Measurements from ENCODE around the gene PGP.

Gene PGP

DNA sequence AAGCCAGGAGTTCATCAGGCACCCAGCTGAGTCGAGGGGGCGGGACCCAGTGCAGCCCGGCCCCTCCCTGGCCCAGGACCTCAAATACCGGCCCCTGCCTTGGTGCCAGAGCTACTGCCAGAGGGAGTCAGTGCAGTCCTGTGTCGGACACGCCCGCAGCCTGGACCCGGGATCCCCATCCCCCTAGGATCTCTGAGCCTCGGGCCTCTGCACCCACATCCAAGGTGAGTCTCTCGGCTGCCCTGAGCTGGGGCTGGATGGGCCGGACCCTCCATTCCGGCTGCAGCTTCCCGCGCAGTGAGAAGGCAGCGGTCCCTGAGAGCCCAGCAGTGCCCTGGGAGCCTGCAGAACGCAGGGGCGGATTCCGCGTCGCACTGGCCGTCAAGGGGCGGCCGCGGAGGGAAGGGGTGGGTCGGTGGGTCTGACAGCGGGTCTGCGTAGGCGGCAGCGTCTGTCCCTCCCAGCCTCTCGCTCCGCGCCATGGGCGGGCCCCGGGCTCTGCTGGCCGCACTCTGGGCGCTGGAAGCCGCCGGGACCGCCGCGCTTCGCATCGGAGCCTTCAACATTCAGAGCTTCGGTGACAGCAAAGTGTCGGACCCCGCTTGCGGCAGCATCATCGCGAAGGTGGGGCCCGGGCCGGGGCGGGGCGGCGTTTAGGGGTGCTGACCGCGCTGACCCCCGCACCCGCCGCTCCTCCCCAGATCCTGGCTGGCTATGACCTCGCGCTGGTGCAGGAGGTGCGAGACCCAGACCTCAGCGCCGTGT, 21.9 kb upstream of the PGP start, which contains the start of gene DNASE1L2:
Gene DNASE1L2, plus strand, starts transcription at position 108 of the 765 bp plus-strand sequence. Its CDS starts 373 bp downstream, at position 481.
- H3K9ac ChIP-seq (ENCODE audit: low read length) = no peak within 1 kb of the TSS
- H3K4me3 ChIP-seq (ENCODE audit: low read depth in 1 of 2, low read length in 2 of 2) = no peak within 1 kb of the TSS
- peaks cover 8 to 45% of the 10 kb centered on the region in 2 donors for H3K27me3 ChIP-seq (ENCODE audit: control insufficient read depth in 1 of 2, insufficient read depth in 2 of 2, low read length in 2 of 2)
- H3K4me1 ChIP-seq (ENCODE audit: insufficient read depth, low read length) = peaks cover 12% of the 10 kb centered on the region
- peaks cover 44% of the 10 kb centered on the region for H3K36me3 ChIP-seq (ENCODE audit: insufficient read depth, low read length)
- no peaks in the 10 kb centered on the region for H3K9me3 ChIP-seq (ENCODE audit: low read length)
- H3K27ac ChIP-seq (ENCODE audit: low read depth, low read length) = no peak within 1 kb of the TSS

DNA sequence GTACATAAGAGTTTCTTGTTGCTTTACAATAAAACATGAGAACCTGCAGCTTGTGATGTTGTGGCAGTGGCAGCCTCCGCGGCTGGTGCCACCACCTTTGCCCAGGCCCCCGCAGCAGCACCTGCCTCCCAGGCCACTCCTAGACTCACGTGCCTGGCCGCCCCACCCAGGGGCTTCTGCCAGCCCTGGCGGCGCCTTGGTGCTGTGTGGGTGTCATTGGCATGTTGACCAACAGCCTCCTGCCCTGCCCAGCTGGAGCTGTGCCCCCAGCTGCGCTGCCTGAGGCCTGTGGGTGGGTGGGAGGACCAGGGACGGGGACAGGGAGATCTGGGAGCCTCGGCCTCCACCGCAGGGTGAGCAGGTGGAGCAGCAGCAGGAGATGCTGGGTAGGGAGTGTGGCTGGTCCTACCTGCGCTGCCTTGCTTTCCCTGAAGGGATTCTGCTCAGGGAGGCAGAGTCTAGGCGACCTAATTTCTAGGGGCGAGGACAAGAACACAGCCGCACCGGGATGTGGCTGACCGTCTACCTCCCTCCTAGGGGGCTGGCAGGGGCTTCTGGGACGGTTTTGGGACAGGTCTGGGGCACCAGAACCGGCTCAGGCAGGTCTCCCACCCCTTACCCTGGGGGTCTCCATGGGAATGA, 21.2 kb upstream of the PGP start:
- H3K27ac ChIP-seq (ENCODE audit: low read depth, low read length) = no peak overlapping the region

DNA sequence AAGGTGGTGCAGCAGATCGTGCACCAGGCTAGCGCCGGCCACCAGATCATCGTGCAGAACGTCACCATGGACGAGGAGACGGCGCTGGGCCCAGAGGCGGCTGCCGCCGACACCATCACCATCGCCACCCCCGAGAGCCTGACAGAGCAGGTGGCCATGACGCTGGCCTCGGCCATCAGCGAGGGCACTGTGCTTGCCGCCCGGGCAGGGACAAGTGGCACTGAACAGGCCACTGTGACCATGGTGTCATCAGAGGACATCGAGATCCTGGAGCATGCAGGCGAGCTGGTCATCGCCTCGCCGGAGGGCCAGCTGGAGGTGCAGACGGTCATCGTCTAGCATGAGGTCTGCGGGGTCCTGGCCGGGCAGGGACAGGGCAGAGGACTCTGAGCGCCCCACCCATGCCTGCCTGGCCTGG, 20.6 kb upstream of the PGP start:
- Histone ChIP-seq H3K9me3 (ENCODE audit: low read length) (no peaks in the 10 kb centered on the region), H3K27me3 (ENCODE audit: control insufficient read depth in 1 of 2, insufficient read depth in 2 of 2, low read length in 2 of 2) (peaks cover 8 to 45% of the 10 kb centered on the region in 2 donors), H3K4me1 (ENCODE audit: insufficient read depth, low read length) (peaks cover 12% of the 10 kb centered on the region), H3K9ac (ENCODE audit: low read length) (no peak overlapping the region), H3K36me3 (ENCODE audit: insufficient read depth, low read length) (peaks cover 49% of the 10 kb centered on the region), H3K4me3 (ENCODE audit: low read depth in 1 of 2, low read length in 2 of 2) (no peak overlapping the region), H3K27ac (ENCODE audit: low read depth, low read length) (no peak overlapping the region)

More for the DNA sequence above, 21.2 kb upstream of the PGP start:
- H3K36me3 ChIP-seq (ENCODE audit: insufficient read depth, low read length) = peaks cover 49% of the 10 kb centered on the region
- no peak overlapping the region for H3K4me3 ChIP-seq (ENCODE audit: low read depth in 1 of 2, low read length in 2 of 2)
- no peak overlapping the region for H3K9ac ChIP-seq (ENCODE audit: low read length)
- H3K9me3 ChIP-seq (ENCODE audit: low read length) = no peaks in the 10 kb centered on the region
- H3K27me3 ChIP-seq (ENCODE audit: control insufficient read depth in 1 of 2, insufficient read depth in 2 of 2, low read length in 2 of 2) = peaks cover 8 to 45% of the 10 kb centered on the region in 2 donors
- peaks cover 12% of the 10 kb centered on the region for H3K4me1 ChIP-seq (ENCODE audit: insufficient read depth, low read length)

DNA sequence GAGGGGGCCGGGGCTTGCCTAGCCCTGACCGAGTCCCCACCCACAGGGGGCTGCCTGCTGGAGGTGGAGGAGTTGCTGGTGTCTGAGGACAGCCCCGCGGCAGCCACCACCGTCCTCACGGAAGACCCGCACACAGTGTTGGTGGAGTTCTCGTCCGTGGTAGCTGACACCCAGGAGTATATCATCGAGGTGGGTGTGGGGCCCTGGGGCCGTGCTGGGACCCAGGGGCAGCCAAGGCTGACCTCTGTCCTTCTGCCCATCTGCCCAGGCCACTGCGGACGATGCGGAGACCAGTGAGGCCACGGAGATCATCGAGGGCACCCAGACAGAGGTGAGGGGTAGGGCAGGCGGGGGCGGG, 20.2 kb upstream of the PGP start:
- Histone ChIP-seq H3K36me3 (ENCODE audit: insufficient read depth, low read length) (peaks cover 53% of the 10 kb centered on the region), H3K9me3 (ENCODE audit: low read length) (no peaks in the 10 kb centered on the region), H3K9ac (ENCODE audit: low read length) (no peak overlapping the region), H3K4me1 (ENCODE audit: insufficient read depth, low read length) (peaks cover 12% of the 10 kb centered on the region), H3K4me3 (ENCODE audit: low read depth in 1 of 2, low read length in 2 of 2) (no peak overlapping the region), H3K27me3 (ENCODE audit: control insufficient read depth in 1 of 2, insufficient read depth in 2 of 2, low read length in 2 of 2) (peaks cover 8 to 45% of the 10 kb centered on the region in 2 donors), H3K27ac (ENCODE audit: low read depth, low read length) (no peak overlapping the region)

DNA sequence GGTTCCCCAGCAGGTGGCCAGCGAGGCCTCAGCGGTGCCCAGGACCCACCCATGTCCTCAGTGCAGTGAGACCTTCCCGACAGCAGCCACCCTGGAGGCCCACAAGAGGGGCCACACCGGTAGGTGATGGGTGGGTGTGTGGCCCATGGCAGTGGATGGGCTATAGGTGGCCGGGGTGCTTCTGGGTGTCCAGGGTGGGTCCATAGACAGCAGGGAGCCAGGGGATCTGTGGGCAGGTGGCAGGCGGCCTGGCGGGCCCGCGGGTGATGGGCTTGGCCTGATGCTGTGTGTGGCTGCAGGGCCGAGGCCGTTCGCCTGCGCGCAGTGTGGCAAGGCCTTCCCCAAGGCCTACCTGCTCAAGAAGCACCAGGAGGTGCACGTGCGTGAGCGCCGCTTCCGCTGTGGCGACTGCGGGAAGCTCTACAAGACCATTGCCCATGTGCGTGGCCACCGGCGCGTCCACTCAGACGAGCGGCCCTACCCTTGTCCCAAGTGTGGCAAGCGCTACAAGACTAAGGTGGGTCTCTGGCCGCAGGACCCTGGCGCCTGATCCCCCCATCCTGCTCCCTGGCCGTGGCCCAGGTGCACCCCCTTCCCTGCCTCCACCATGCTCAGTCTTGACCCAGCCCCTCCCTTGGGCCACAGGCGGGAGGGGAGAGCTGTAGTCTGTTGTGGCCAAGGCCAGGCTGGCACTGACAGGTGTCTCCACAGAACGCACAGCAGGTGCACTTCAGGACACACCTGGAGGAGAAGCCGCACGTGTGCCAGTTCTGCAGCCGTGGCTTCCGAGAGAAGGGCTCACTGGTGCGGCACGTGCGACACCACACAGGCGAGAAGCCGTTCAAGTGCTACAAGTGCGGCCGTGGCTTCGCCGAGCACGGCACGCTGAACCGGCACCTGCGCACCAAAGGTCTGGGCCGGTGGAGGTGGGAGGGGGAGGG, 19.5 kb upstream of the PGP start:
- H3K9ac ChIP-seq (ENCODE audit: low read length) = no peak overlapping the region

DNA sequence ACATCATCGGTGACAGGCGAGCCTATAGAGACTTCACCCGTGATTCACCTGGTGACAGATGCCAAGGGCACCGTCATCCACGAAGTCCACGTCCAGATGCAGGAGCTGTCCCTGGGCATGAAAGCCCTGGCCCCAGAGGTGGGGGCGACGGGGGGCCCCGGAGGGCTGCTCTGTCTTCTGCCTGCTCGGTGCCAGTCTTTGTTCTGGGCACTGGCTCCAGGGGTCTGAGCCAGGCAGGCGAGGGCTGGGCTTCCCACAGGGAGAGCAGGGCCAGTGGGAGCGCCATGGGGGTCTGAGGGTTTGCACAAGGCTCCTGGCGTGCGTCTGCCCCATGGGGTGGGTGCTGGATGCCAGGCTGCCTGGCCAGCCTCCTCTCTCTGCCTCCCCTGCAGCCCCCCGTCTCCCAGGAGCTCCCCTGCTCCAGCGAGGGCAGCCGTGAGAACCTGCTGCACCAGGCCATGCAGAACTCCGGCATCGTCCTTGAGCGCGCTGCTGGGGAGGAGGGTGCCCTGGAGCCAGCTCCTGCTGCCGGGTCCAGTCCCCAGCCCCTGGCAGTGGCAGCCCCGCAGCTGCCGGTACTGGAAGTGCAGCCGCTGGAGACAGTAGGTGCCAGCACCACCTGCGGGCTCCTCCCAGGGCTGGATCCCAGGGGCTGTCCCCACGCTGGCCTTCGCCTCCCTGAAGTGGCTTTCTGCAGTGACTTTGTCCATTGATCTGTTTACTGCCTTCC, 18.6 kb upstream of the PGP start:
- peaks cover 12% of the 10 kb centered on the region for H3K4me1 ChIP-seq (ENCODE audit: insufficient read depth, low read length)
- H3K9ac ChIP-seq (ENCODE audit: low read length) = no peak overlapping the region
- H3K4me3 ChIP-seq (ENCODE audit: low read depth in 1 of 2, low read length in 2 of 2) = no peak overlapping the region
- H3K9me3 ChIP-seq (ENCODE audit: low read length) = no peaks in the 10 kb centered on the region
- peaks cover 8 to 42% of the 10 kb centered on the region in 2 donors for H3K27me3 ChIP-seq (ENCODE audit: control insufficient read depth in 1 of 2, insufficient read depth in 2 of 2, low read length in 2 of 2)
- H3K27ac ChIP-seq (ENCODE audit: low read depth, low read length) = no peak overlapping the region
- H3K36me3 ChIP-seq (ENCODE audit: insufficient read depth, low read length) = peaks cover 59% of the 10 kb centered on the region

More for the DNA sequence above, 19.5 kb upstream of the PGP start:
- Histone ChIP-seq H3K4me1 (ENCODE audit: insufficient read depth, low read length) (peaks cover 12% of the 10 kb centered on the region), H3K27me3 (ENCODE audit: control insufficient read depth in 1 of 2, insufficient read depth in 2 of 2, low read length in 2 of 2) (peaks cover 8 to 45% of the 10 kb centered on the region in 2 donors), H3K4me3 (ENCODE audit: low read depth in 1 of 2, low read length in 2 of 2) (no peak overlapping the region), H3K36me3 (ENCODE audit: insufficient read depth, low read length) (peaks cover 53% of the 10 kb centered on the region), H3K9me3 (ENCODE audit: low read length) (no peaks in the 10 kb centered on the region), H3K27ac (ENCODE audit: low read depth, low read length) (no peak overlapping the region)

DNA sequence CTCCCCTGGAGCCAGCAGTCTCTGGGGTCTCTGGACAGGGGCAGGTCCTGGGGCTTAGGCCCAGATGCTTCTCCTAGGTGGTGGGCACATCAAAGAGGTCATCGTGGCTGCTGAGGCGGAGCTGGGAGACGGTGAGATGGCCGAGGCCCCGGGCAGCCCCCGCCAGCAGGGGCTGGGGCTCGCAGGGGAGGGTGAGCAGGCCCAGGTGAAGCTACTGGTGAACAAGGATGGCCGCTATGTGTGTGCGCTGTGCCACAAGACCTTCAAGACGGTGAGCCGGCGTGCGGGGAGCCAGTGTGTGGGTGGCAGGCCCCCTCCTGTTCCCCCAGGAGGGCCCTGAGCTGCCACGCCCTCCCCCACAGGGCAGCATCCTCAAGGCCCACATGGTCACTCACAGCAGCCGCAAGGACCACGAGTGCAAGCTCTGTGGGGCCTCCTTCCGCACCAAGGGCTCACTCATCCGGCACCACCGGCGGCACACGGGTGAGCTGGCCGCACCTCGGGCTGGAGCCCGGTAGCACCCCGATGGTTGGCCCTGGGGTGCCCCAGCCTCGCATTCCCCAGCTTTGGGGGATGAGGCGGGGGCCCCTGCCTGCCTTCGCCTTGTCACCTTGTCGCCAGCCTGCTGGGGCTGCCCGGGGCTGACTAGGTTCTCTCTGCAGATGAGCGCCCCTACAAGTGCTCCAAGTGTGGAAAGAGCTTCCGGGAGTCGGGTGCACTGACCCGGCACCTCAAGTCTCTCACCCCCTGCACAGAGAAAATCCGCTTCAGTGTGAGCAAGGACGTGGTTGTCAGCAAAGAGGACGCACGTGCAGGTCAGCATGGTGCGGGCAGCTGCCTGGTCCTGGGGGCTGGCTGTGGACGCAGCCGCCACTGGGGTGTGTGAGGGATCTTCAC, 17.7 kb upstream of the PGP start:
- H3K27me3 ChIP-seq (ENCODE audit: control insufficient read depth in 1 of 2, insufficient read depth in 2 of 2, low read length in 2 of 2) = peaks cover 8 to 33% of the 10 kb centered on the region in 2 donors
- H3K36me3 ChIP-seq (ENCODE audit: insufficient read depth, low read length) = peaks cover 59% of the 10 kb centered on the region
- peaks cover 12% of the 10 kb centered on the region for H3K4me1 ChIP-seq (ENCODE audit: insufficient read depth, low read length)
- no peak overlapping the region for H3K4me3 ChIP-seq (ENCODE audit: low read depth in 1 of 2, low read length in 2 of 2)
- H3K9ac ChIP-seq (ENCODE audit: low read length) = no peak overlapping the region
- H3K9me3 ChIP-seq (ENCODE audit: low read length) = no peaks in the 10 kb centered on the region
- no peak overlapping the region for H3K27ac ChIP-seq (ENCODE audit: low read depth, low read length)

DNA sequence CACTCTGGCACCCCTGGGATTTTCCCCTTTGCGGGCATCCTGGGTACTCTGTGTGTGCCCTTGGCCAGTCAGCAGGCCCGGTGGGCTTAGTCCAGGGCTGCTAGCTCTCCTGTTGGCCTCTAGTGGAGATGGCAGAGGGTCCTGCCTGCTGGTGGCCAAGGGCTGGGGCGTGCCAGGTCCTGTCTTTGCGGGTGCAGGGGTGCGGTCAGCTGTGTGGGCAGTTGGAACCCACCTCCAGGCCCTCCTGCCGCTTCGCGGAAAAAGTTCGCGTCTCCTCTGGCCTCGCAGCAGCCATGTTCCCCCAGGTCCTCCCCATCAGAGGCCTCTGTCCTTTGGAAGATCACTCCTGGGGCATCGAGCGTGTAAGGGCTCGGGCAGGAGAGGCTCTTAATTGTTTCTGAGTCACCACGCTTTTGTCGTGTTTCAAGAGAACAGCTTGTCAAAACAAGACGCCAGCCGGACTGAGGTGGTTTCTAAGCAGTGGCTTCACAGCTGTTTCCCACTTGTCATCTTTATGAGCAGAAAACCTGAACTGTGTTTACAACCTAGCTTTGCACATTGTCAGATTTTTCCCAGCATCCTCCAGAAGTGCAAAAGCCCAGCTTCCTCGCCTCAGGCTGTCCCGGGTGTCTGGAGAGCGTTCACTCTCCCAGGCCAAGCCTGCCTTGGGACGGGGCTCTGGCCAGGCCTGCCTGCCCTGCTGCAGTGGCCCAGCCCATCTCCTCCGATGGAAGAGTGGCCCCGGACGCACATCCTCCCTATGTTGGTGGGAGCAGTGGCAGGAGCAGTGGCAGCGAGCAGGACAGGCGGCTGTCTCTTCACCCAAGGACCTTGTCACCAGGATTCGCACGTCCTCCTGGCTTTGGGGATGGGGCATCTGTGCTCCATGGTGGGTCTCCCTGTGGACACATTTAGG, 16.6 kb upstream of the PGP start:
- H3K4me3 ChIP-seq (ENCODE audit: low read depth in 1 of 2, low read length in 2 of 2) = no peak overlapping the region
- no peaks in the 10 kb centered on the region for H3K9me3 ChIP-seq (ENCODE audit: low read length)
- H3K4me1 ChIP-seq (ENCODE audit: insufficient read depth, low read length) = peaks cover 8% of the 10 kb centered on the region
- H3K27me3 ChIP-seq (ENCODE audit: control insufficient read depth in 1 of 2, insufficient read depth in 2 of 2, low read length in 2 of 2) = peaks cover 5 to 22% of the 10 kb centered on the region in 2 donors
- H3K27ac ChIP-seq (ENCODE audit: low read depth, low read length) = no peak overlapping the region
- H3K36me3 ChIP-seq (ENCODE audit: insufficient read depth, low read length) = peaks cover 59% of the 10 kb centered on the region
- no peak overlapping the region for H3K9ac ChIP-seq (ENCODE audit: low read length)

DNA sequence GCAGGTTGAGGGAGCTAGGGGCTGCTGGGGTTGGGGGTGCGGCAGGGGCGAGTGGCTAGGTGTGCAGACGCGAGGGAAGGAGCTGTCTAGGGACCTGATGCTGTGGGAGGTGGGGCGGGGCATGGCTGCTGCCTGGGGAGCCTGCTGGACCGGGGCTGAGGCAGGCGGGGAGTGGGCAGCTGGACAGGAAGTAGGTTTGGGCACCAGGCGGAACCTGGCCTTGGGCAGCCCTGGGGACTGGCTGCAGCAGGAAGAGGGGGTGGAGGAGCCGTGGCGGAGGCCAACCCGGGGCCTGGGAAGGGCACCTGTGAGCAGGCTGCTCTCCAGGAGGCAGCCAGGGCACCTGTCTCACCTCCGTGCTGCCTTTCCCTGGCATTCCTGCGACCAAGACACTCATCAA, 15.7 kb upstream of the PGP start:
- Histone ChIP-seq H3K9ac (ENCODE audit: low read length) (no peak overlapping the region), H3K36me3 (ENCODE audit: insufficient read depth, low read length) (peaks cover 56% of the 10 kb centered on the region), H3K27me3 (ENCODE audit: control insufficient read depth in 1 of 2, insufficient read depth in 2 of 2, low read length in 2 of 2) (peaks cover 0 to 15% of the 10 kb centered on the region in 2 donors), H3K9me3 (ENCODE audit: low read length) (no peaks in the 10 kb centered on the region), H3K27ac (ENCODE audit: low read depth, low read length) (no peak overlapping the region), H3K4me1 (ENCODE audit: insufficient read depth, low read length) (peaks cover 8% of the 10 kb centered on the region), H3K4me3 (ENCODE audit: low read depth in 1 of 2, low read length in 2 of 2) (no peak overlapping the region)
